Right hindlimb (tissue), 1 donor: ENCODE measurements around the gene ZXDC.

ENCODE experiments used
- DNase-seq: peaks from one replicate; pipeline ENCODE4 v3.0.0-alpha.2; 2018

ZXDC gene

DNA sequence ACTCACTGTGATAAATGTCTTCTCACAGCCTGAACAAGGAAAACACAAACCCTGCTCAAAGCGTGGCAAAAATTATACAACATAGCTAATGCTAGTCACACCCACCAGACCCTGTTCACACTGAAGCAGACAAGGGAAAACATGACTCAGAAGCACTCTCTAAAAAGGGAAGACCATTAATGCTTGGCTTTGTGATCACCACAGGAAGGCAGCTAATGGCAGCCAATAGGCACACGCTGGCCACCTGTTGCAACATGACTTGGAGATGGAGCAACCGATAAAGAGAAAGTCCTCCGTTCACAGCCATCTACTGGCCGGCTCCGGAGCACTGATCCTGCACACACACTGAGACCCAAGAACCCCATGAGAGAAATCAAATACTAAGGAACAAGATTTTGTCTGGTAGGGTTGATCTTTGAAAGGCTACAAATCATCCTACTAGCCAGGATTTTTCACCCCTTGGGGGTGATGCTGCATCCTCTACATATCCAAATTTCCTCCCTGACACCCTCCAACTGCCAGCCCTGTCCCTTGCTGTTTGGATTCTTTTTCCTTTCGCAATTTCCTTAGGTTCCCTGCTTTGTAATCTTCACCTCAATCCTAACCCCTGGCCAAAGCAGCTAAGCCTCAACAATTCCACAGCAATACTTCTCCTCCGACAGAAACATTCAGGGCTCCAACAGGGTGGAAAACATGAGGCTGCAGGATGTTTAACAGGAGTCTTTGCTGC lies 3.2 kb downstream of the ZXDC start:
- DNase-seq: no peak

- no peak for DNase-seq
These were observed 6.2 kb downstream of the ZXDC start for GRCh38 chr3:126469479-126469878.

- no peak for DNase-seq
These were observed 7.4 kb downstream of the ZXDC start for GRCh38 chr3:126468028-126468891.

DNA sequence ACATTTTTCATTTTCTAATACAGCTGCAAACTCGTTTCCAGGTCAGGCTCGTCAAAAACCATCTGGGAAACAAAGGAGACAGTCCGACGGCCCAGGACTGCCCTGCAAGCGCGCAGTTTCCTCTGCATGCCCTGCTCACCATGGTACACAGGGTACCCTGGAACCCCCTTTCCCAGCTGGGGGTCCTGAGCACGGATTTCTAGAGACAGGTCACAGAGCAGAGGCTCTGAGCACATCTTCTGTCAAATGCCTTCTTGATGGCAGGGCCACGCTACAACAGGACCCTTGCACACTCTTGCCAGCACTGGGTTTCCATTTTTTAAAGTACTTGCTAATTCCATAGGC lies 8.1 kb downstream of the ZXDC start:
- no peak for DNase-seq

DNA sequence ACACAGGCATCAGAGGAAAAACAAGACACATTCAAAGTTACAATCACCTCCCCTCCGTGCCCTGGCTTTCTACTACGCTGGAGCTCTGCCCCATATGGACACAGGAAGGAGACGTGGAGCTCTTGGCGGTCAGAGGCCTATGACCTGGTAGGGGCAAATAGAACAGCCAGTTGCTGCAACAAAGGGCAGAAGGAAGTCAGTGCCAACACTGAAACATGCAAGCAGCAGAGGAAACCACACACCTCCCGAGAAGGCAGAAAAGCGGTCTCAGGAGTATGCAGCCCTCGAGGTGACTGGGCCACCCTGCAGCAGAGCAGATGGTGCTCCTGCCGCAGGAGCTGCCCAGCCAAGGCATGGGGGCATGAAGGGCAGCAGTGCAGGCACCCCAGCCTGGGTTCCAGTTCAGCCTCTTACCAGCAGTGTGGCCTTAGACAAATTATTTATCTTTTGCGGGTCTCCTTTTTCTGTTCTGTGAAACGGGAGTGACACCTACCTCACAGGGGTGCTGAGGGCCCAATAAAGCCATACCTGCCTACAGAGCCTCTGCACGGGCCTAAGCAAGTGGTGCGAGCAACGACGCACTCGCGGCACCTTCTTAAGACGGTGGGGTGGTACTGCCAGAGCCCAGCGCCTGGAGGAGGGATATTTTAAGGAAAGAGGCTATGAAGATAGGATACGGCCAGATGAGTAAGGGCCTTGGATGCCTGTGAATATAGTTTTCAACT lies 8.6 kb downstream of the ZXDC start:
- DNase-seq: no peak

DNA sequence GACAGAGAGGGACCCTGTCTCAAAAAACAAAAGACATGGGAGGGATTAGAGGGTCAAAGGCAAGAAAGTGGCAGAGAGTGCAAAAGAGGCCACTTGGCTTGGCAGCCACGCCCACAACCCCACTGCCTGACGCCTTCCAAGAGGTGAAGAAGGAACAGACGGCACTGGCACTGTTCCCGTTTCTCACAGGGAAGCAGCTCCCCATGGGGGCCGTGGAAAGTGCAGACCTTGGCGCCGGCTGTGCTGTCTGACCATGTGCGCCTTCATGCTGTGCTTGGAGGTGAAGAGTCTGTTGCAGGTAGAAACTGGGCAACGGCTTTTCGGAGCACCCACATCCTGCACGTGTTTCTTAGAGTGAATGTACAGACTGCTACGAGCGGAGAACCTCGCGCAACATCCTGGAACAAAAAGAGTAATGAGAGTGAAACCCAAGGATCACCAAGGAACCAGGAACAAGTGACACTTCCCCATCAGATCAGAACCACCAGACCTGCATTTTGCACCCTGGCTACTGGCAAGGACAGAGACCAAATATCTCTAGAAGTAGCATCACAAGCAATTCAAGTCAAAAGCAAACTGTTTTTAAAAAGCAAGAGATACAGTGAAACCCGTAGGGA lies 9.7 kb downstream of the ZXDC start:
- DNase-seq: no peak

DNA sequence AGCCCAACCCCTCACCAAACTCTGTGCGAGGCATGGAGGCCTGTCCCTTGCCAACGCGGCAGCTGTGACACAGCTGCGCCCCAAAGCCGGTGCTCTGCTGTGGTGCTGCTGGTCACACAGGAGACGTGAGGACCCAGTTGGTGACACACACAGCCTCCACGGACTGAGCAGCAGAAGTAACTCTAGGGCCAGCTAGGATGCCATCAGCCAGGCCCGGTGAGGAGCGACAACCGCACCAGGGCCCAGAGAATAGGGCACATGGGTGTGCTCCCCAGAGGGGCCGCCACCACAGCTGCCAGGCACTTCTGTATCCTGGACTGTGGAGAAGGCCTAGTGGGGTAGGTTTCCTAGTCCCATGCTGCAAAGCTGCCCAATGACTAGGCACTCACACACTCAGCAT lies 10.7 kb downstream of the ZXDC start:
- DNase-seq: no peak

DNA sequence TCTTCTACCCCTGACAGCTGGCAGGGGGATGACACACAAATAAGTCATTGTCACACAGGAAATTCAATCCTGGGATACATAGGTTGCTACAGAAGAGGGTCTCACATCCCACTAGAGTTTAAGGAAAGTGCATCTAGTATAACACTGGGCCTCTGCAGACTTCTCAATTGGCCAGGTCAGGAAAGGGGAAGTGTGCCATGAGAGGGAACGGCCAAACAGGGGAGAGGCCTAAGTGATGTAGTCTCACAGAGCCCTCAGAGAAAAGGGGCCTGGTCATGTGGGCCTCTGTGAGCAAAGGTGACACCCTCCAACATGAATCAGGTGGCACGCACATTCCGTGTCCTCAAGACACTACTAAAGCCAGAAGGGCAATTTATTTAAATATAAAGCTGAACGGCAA lies 11.2 kb downstream of the ZXDC start:
- no peak for DNase-seq

GRCh38 chr3:126464093-126464492 lies 11.6 kb downstream of the ZXDC start:
- DNase-seq: no peak

GRCh38 chr3:126463521-126463920 lies 12.2 kb downstream of the ZXDC start:
- no peak for DNase-seq

- DNase-seq: no peak
These were observed 14.1 kb downstream of the ZXDC start for GRCh38 chr3:126461450-126462070.

DNA sequence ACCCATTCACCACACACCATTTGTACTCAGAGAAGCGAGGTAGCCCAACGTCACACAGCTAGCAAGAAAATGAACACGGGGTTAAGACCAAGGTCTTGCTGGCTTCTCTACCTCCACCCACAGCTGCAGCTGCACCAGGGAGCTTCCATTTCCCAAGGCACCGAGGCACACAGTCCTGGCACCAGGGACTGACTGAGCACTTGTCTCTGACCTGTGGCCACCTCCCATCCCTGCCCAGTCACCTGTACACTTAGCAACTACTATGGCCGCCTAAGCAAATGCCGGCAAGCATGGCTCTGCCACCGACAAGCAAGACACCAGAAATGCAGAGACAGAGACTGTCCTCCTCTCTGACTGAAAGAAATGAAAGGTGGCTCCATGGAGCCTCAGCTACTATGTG lies 15.3 kb downstream of the ZXDC start:
- no peak for DNase-seq

GRCh38 chr3:126459763-126460127 lies 15.9 kb downstream of the ZXDC start:
- DNase-seq: no peak

DNA sequence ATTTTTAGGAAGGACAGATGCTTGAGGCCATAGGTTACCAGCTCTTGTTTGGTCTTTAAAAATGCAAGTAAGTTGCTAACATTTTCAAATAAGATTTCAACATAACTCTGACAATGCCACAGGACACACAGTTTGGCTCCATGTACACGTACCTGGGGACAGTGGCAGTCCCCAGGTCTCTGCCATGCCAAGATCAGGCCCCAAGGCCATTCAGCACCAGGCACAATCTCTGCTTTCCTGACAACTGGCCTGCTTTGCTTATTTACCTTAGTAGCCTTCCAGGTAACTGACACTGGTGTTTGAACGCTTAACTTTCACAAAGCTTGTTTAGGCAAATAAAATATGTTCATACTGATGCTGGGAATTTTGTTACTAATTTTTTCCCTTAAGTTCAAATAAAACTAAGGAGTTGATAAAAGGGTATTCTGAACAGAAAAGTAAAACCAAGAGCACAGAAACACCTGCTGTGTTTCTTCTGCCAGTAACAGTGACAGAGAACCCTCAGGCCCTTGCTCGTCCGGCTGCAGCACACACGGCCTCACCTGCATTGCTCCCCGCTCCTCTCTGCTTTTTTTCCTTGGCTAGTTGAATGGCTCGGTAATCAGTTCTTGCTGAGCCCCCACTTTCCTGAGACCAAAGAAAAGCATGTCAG lies 16.5 kb downstream of the ZXDC start:
- DNase-seq: no peak

DNA sequence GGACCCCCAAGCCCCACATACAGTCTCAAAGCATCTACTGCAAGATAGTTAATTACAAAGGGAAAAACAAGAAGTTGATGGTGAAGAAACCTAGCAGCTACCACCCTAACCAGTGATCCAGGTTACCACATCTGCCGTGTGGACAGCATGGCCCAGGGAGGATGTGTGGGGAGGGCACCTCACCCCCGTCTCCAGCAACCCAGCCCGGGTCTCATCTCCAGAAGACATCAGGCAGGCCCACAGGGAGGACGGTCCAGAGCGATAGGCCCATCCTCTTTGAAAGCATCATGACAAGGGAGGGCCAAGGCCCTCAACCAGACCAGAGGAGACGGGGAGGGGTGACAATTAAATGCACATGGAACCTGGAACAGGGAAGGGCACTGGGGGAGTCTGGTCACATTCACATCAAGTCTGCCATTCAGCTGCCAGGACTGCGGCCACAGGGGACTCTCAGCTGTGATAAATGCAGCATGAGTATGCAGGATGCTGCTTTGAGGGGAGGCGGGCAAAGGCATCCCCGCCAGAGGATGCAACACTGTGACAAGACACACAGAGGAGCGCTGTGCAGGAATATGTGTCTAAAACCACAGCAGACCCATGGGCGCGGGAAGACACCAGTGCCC lies 18.8 kb downstream of the ZXDC start:
- no peak for DNase-seq

DNA sequence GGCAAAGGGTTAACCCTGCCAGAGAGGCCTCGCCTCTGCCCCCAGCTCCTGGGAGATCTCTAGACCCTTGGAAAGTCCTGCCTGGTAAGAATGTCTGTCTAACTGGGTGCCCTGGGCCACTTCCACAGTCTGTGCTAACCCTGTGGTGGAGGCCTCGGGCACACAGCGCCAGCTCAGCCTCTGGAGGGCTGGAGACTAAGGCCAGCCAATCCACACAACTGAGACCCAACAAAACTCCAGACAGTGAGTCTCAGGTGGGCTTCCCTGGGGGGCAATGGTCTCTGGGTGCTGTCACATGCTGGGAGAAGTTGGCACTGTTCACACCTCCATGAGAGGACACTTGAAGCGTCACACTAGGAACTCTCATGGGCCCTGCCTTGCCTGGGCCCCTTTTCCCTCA lies 19.5 kb downstream of the ZXDC start:
- no peak for DNase-seq

- DNase-seq: no peak
These were observed 21.1 kb downstream of the ZXDC start for GRCh38 chr3:126454437-126455198.

DNA sequence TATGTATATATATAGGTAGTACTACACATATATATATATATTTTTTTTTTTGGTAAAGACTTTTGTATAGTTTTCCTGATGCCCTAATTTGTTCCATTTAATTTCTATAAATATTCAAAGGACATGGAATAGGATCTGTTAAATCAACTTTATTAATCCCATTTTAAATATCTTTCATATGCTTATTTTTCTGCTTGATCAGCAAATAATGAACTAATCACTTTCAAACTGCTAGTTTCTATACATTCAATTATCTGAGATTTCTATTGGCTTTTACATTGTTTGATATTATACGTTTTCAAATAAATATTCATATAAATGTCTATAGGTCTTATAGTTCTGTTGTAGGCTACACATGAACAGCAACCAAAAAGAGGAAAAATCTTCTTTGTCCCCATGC lies 21.7 kb downstream of the ZXDC start:
- no peak for DNase-seq

DNA sequence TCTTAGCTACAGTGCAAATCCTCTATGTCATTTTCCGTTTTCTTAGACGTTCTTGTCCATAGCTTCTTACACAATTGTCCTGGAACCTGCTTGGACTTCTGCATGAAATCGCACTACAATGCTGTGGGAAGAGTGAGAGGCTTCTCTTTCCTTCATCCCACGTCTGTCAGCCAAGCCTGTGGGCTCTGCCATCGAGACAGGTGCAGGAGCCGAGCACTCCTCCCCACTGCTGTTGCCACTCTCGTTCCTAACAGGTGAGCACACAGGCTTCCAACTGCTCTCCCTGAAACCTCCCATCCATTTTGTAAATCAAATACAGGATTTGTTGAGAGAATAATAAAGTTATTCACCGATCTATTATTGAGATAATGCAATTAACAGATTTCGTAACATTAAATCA lies 23.5 kb downstream of the ZXDC start:
- no peak for DNase-seq

DNA sequence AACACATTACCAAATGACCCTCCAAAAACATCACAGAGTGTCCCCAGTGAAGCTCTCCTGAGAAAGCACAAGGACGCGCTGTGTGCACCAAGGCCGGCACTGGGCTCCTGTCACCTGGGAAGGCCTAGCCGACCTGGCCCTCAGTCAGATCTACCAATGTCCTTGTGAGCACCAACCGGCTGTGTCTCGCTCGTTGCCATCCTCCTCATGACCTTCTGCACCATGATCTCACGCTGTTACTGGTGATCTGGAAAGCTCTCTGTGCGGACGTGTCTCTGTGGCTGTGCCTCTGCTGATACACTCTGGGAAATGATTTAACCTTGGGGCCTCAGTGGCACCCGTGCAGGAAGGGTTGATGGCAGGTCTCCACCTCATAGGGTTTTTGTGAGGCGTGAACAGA lies 24.2 kb downstream of the ZXDC start:
- DNase-seq: no peak

GRCh38 chr3:126450744-126451143 lies 24.9 kb downstream of the ZXDC start:
- DNase-seq: no peak
